ENCODE results near the gene MGST2.

DNA sequence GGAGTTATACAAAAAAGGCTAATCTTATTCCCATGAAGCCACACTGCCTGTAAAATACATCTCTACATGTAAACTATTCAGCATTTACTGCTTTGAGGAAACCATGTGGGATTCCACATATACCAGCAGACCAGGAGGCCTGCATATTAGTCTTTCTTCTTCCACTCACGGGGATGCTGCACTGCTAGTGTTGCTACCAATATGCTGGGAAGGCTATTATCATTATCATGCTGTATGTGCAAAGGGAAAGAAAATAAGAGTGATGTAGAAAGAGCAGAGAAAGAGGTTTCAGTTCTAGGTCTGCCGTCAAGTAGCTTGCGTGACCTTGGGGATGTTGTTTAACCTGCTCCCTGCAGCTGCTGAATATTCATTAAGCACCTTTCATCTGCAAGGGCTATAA, 61.0 kb downstream of the MGST2 start:
- no peak for TF ChIP-seq EZH2 (IDR thresholded peaks at IDR 0.05; ENCODE audit: low read depth)
- TF ChIP-seq, protein P1, sequence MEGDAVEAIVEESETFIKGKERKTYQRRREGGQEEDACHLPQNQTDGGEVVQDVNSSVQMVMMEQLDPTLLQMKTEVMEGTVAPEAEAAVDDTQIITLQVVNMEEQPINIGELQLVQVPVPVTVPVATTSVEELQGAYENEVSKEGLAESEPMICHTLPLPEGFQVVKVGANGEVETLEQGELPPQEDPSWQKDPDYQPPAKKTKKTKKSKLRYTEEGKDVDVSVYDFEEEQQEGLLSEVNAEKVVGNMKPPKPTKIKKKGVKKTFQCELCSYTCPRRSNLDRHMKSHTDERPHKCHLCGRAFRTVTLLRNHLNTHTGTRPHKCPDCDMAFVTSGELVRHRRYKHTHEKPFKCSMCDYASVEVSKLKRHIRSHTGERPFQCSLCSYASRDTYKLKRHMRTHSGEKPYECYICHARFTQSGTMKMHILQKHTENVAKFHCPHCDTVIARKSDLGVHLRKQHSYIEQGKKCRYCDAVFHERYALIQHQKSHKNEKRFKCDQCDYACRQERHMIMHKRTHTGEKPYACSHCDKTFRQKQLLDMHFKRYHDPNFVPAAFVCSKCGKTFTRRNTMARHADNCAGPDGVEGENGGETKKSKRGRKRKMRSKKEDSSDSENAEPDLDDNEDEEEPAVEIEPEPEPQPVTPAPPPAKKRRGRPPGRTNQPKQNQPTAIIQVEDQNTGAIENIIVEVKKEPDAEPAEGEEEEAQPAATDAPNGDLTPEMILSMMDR (conservative IDR thresholded peaks at IDR 0.05), result no peak
